CD14-positive monocyte (primary cell): Measurements from ENCODE around the gene ZDHHC17. TPM values are rescaled to one million over a fixed set of nuclear protein-coding genes. Genes with fewer than 3 reads are reported as not detected.

Experiments
- DNase-seq, 3 donors: peaks; one replicate each; pipeline ENCODE4 v3.0.0-alpha.2; 2011 to 2022
- H2AFZ ChIP-seq: 2 replicates; pipeline ENCODE4 v1.6.0; 2012; ENCODE audit warnings: mild to moderate bottlenecking, low read depth, low read length, inconsistent platforms; ENCODE audit not compliant: insufficient read depth, poor library complexity, severe bottlenecking
- H3K27ac ChIP-seq, 2 donors: 1 replicate in 1 of 2; 2 replicates in 1 of 2; pipeline ENCODE4 v1.5.1; 2012 to 2013; ENCODE audit warnings: low read length in 2 of 2, control low read depth in 1 of 2, inconsistent platforms in 1 of 2, low read depth in 1 of 2, mild to moderate bottlenecking in 1 of 2
- H3K27me3 ChIP-seq, 2 donors: one replicate each; pipeline versions ENCODE4 v1.6.0 to v1.6.1; 2011 to 2013; ENCODE audit warnings: low read length in 2 of 2; ENCODE audit not compliant: control insufficient read depth in 2 of 2, insufficient read depth in 2 of 2
- H3K36me3 ChIP-seq, 2 donors: replicated peaks in 1 of 2; 1 replicate in 1 of 2; 2 replicates in 1 of 2; pipeline versions ENCODE4 v1.5.1 to v1.6.1; 2012 to 2013; ENCODE audit warnings: low read length in 2 of 2, control low read depth in 1 of 2, inconsistent platforms in 1 of 2, mild to moderate bottlenecking in 1 of 2; ENCODE audit not compliant: insufficient read depth in 2 of 2, control insufficient read depth in 1 of 2
- H3K4me1 ChIP-seq, 2 donors: 1 replicate in 1 of 2; 2 replicates in 1 of 2; pipeline versions ENCODE4 v1.5.1 to v1.6.1; 2012 to 2013; ENCODE audit warnings: low read length in 2 of 2, control low read depth in 1 of 2, inconsistent platforms in 1 of 2, mild to moderate bottlenecking in 1 of 2, moderate library complexity in 1 of 2; ENCODE audit not compliant: insufficient read depth in 2 of 2, control insufficient read depth in 1 of 2
- H3K4me2 ChIP-seq: replicated peaks from 2 replicates; pipeline ENCODE3; 2012; ENCODE audit warnings: low read length, moderate library complexity, mild to moderate bottlenecking; ENCODE audit not compliant: poor library complexity, severe bottlenecking; ENCODE audit errors: extremely low read depth
- H3K4me3 ChIP-seq, 3 experiments: fragments of 200-600 bp in 1 of 3; sonication (generic) in 1 of 3; replicated peaks in 1 of 3; 1 replicate in 2 of 3; 2 replicates in 1 of 3; pipeline ENCODE4 v1.5.1; 2011 to 2013; ENCODE audit warnings: low read length in 3 of 3, mild to moderate bottlenecking in 3 of 3, control low read depth in 2 of 3, low read depth in 2 of 3, inconsistent platforms in 1 of 3, moderate library complexity in 1 of 3
- H3K79me2 ChIP-seq: 2 replicates; pipeline ENCODE4 v1.6.0; 2012; ENCODE audit warnings: mild to moderate bottlenecking, control low read depth, inconsistent platforms, low read length, moderate library complexity; ENCODE audit not compliant: insufficient read depth
- H3K9ac ChIP-seq: 2 replicates; pipeline ENCODE4 v1.6.0; 2017; ENCODE audit warnings: low read length, mild to moderate bottlenecking; ENCODE audit not compliant: insufficient read depth, poor library complexity, severe bottlenecking
- H3K9me3 ChIP-seq, 2 donors: replicated peaks in 1 of 2; 1 replicate in 1 of 2; 2 replicates in 1 of 2; pipeline versions ENCODE4 v1.5.1 to v1.6.1; 2012 to 2013; ENCODE audit warnings: low read length in 2 of 2, control low read depth in 1 of 2; ENCODE audit not compliant: control insufficient read depth in 1 of 2, insufficient read depth in 1 of 2
- H4K20me1 ChIP-seq: 2 replicates; pipeline ENCODE4 v1.6.0; 2012; ENCODE audit warnings: mild to moderate bottlenecking, low read length, control low read depth, moderate library complexity; ENCODE audit not compliant: insufficient read depth
- H3K27ac Mint-ChIP-seq, 7 donors: one replicate each; pipeline ENCODE4 v1.8.0; 2020; ENCODE audit warnings: mild to moderate bottlenecking in 7 of 7, mixed read lengths in 7 of 7, moderate library complexity in 6 of 7, inconsistent platforms in 2 of 7
- H3K27me3 Mint-ChIP-seq, 3 donors: one replicate each; pipeline ENCODE4 v1.8.0; 2021 to 2022; ENCODE audit warnings: low read depth in 3 of 3, mild to moderate bottlenecking in 3 of 3, mixed read lengths in 3 of 3, moderate library complexity in 3 of 3, inconsistent platforms in 1 of 3
- H3K36me3 Mint-ChIP-seq, 2 donors: one replicate each; pipeline ENCODE4 v1.8.0; 2020; ENCODE audit warnings: mixed read lengths in 2 of 2, inconsistent platforms in 1 of 2, mild to moderate bottlenecking in 1 of 2
- H3K4me1 Mint-ChIP-seq: one replicate; pipeline ENCODE4 v1.8.0; 2020; ENCODE audit warnings: mild to moderate bottlenecking, mixed read lengths
- H3K4me3 Mint-ChIP-seq, 2 donors: one replicate each; pipeline ENCODE4 v1.8.0; 2020; ENCODE audit warnings: mild to moderate bottlenecking in 2 of 2, mixed read lengths in 2 of 2, moderate library complexity in 1 of 2
- H3K9me3 Mint-ChIP-seq, 7 donors: one replicate each; pipeline ENCODE4 v1.8.0; 2020 to 2022; ENCODE audit warnings: mixed read lengths in 7 of 7, mild to moderate bottlenecking in 6 of 7, moderate library complexity in 6 of 7, inconsistent platforms in 2 of 7
- WGBS: methylation state at CpG from one replicate; pipeline ENCODE4 v1.1.5; 2013; ENCODE audit warnings: missing lambda C conversion rate; ENCODE audit not compliant: insufficient coverage; 5-methylcytosine and 5-hydroxymethylcytosine counted together
- intact Hi-C, 2 donors: fragments of 100-400 bp; cut with micrococcal nuclease; formaldehyde crosslinking; loops; one replicate each; pipeline versions ENCODE4 v1.15.0 to v1.15.1; 2023
- polyA plus RNA-seq, 3 donors: library from polyadenylated mRNA; depleted of rRNA in 1 of 3; unstranded in 2 of 3; stranded (reverse) in 1 of 3; fragments of 300-500 nt in 2 of 3; fragments of >200 nt in 1 of 3; fragmentation: Illumina TruSeq in 2 of 3; gene quantifications; 1 replicate in 2 of 3; 2 replicates in 1 of 3; pipeline ENCODE4 v1.2.3, GENCODE V29; 2012 to 2021
- TF ChIP-seq, protein P1 (sequence below): fragments of 200-600 bp; IDR thresholded peaks from one replicate; pipeline ENCODE4 v1.8.0; 2022; ENCODE audit warnings: antibody characterized with exemption, mild to moderate bottlenecking

Gene ZDHHC17
- polyA plus RNA-seq, 3 donors, result 4.6 to 31.4 (median 9.3) TPM

GRCh38 chr12:76811976-76812375, 48.1 kb downstream of the ZDHHC17 start:
- Histone ChIP-seq H3K4me3 (no peak overlapping the region), H3K27me3 (no peaks in the 10 kb centered on the region), H3K36me3 (peaks cover 61 to 76% of the 10 kb centered on the region in 2 donors), H3K27ac (no peak overlapping the region), H3K4me1 (no peaks in the 10 kb centered on the region), H3K79me2 (no peaks in the 10 kb centered on the region), H3K4me2 (no peak overlapping the region), H3K9me3 (no peaks in the 10 kb centered on the region), H2AFZ (no peak overlapping the region), H4K20me1 (peaks cover 4% of the 10 kb centered on the region), H3K9ac (no peak overlapping the region)
- peak overlapping the region in 3 of 7 donors; percentile 44 to 54 (median 46) for H3K27ac Mint-ChIP-seq
- intact Hi-C loops, result no loop called here
- TF ChIP-seq, protein P1, sequence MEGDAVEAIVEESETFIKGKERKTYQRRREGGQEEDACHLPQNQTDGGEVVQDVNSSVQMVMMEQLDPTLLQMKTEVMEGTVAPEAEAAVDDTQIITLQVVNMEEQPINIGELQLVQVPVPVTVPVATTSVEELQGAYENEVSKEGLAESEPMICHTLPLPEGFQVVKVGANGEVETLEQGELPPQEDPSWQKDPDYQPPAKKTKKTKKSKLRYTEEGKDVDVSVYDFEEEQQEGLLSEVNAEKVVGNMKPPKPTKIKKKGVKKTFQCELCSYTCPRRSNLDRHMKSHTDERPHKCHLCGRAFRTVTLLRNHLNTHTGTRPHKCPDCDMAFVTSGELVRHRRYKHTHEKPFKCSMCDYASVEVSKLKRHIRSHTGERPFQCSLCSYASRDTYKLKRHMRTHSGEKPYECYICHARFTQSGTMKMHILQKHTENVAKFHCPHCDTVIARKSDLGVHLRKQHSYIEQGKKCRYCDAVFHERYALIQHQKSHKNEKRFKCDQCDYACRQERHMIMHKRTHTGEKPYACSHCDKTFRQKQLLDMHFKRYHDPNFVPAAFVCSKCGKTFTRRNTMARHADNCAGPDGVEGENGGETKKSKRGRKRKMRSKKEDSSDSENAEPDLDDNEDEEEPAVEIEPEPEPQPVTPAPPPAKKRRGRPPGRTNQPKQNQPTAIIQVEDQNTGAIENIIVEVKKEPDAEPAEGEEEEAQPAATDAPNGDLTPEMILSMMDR, result no peak
- H3K36me3 Mint-ChIP-seq, result peaks cover 49 to 58% of the 10 kb centered on the region in 2 donors
- H3K4me3 Mint-ChIP-seq, result no peak overlapping the region
- no peak for DNase-seq
- no peaks in the 10 kb centered on the region for H3K9me3 Mint-ChIP-seq
- H3K4me1 Mint-ChIP-seq, result no peaks in the 10 kb centered on the region
- no peaks in the 10 kb centered on the region for H3K27me3 Mint-ChIP-seq
- WGBS, result 88% methylated on average over 1 of the region's 1 CpG

DNA sequence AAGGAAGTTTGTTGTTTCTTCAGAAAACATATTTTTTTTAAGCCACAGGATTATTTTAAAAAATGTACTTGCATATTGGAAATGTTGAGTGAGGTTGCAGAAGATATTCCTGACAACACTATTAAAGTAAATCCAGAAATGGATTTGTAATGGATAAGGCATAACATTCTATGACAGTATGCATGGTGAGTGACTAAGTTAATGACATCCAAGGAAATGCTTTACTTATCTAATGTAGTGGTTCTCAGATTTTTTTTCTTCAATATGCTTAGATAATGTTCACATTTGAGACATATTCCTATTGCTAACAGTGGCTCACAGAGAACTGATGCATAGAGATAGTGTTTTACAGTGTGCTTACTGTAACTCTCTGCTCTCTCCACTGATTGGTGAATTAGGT, 49.4 kb downstream of the ZDHHC17 start:
- Mint-ChIP-seq H3K4me1 (no peaks in the 10 kb centered on the region), H3K27me3 (no peaks in the 10 kb centered on the region), H3K9me3 (no peaks in the 10 kb centered on the region), H3K27ac (no peak overlapping the region), H3K36me3 (peaks cover 50 to 53% of the 10 kb centered on the region in 2 donors), H3K4me3 (no peak overlapping the region)
- intact Hi-C loops, result no loop called here
- Histone ChIP-seq H3K9ac (no peak overlapping the region), H3K9me3 (no peaks in the 10 kb centered on the region), H3K27ac (no peak overlapping the region), H3K27me3 (no peaks in the 10 kb centered on the region), H3K36me3 (peaks cover 52 to 70% of the 10 kb centered on the region in 2 donors), H3K4me2 (no peak overlapping the region), H3K4me3 (no peak overlapping the region), H3K4me1 (no peaks in the 10 kb centered on the region), H3K79me2 (no peaks in the 10 kb centered on the region), H2AFZ (no peak overlapping the region), H4K20me1 (peaks cover 4% of the 10 kb centered on the region)
- no peak for DNase-seq
- TF ChIP-seq, protein P1, result no peak
